GM12801 (cell line): Measurements from ENCODE around the gene SLC13A3.

Experiments used
- TF ChIP-seq, protein P1 (sequence below): IDR thresholded peaks from one replicate; pipeline ENCODE4 v1.5.1; 2011; ENCODE audit warnings: control low read depth; ENCODE audit not compliant: insufficient read length; ENCODE audit errors: extremely low read depth

The SLC13A3 gene

DNA sequence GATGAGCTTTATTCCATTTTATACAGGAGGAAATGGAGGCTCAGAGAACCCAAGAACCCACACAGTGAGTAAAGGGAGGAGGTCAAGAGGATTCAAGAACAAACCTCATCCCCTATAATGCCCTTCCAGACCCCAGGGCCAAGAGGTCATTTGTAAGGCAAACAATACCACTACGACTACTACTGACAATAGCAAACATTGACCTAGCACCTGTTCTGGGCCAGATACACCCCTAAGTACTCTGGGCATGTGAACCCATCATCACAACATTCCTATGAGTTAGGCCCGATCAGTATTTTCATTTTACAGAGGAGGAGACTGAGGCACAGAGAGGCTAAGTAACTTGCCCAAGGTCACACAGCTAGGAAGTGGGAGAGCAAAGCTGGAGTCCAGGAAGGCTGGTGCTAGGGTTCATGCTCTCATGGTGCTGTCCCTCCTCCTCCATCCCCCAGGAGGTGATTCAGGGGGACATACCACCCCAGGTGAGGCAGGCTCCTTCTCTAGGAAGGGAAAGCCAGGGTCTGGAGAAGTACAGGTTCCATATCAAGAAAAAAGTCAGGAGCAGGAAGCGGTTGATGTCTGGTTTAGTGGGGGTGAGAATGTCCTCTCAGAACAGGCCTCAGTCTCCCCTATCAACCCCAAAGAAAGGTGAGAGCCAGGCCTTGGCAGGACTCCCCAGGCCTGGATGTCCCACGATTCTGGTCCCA lies 13.7 kb downstream of the SLC13A3 start:
- TF ChIP-seq, protein P1, sequence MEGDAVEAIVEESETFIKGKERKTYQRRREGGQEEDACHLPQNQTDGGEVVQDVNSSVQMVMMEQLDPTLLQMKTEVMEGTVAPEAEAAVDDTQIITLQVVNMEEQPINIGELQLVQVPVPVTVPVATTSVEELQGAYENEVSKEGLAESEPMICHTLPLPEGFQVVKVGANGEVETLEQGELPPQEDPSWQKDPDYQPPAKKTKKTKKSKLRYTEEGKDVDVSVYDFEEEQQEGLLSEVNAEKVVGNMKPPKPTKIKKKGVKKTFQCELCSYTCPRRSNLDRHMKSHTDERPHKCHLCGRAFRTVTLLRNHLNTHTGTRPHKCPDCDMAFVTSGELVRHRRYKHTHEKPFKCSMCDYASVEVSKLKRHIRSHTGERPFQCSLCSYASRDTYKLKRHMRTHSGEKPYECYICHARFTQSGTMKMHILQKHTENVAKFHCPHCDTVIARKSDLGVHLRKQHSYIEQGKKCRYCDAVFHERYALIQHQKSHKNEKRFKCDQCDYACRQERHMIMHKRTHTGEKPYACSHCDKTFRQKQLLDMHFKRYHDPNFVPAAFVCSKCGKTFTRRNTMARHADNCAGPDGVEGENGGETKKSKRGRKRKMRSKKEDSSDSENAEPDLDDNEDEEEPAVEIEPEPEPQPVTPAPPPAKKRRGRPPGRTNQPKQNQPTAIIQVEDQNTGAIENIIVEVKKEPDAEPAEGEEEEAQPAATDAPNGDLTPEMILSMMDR: no peak

DNA sequence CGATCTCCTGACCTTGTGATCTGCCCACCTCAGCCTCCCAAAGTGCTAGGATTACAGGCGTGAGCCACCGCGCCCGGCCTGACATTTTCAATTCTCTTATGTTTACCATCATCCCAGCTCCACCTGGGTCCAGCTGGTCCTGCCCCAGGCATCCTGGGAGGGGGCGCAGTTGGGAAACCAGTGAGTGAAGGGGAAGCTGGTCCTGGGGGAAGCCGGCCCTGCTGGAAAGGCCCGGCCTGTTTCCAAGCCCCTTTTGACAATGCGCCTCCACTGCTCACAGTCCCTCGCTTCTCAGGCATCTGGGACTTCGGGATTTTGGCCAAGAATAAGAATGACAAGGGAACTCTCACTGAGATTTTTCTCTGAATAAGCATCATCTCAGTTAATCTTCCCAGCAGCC lies 14.2 kb downstream of the SLC13A3 start:
- TF ChIP-seq, protein P1: no peak

DNA sequence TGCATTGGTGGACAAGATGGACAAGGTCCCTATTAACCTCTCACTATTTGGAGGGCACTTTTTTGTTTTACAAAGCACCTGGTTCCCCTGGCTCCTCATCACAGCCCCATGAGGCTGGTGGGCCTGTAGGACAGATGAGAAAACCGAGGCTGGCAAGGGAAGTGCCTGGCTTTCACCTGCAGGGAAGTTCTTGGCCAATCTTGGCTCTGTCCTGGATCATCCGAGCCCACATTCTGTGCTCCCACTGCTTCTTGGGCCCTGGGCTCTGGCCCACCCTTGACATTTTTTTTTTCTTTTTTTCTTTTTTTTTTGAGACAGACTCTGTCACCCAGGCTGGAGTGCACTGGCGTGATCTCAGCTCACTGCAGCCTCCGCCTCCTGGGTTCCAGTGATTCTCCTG lies 14.7 kb downstream of the SLC13A3 start:
- TF ChIP-seq, protein P1: no peak

GRCh38 chr20:46635514-46636136 lies 15.6 kb downstream of the SLC13A3 start:
- TF ChIP-seq, protein P1: no peak

DNA sequence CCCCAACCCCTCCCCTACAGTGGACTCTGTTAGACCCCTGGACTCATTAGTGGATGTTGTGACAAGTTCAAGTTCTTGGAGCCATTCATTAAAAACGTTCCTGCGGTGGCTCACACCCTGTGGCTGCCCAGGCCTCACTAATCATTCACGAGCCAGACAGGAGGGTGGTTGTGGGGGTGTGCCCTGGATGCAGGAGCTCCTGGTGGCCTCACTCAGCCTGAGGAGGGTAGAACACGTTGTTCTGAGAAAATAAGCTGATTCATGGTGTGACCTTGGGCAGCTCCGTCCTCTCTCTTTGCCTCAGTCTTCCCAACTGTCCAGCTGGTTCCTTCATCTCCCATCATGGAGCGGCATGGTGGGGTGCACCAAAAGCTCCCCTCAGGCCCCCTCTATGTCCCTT lies 16.7 kb downstream of the SLC13A3 start:
- TF ChIP-seq, protein P1: no peak

GRCh38 chr20:46631874-46632446 lies 19.3 kb downstream of the SLC13A3 start:
- TF ChIP-seq, protein P1: no peak

- TF ChIP-seq, protein P1: no peak
Measured at GRCh38 chr20:46631212-46631869, 19.9 kb downstream of the SLC13A3 start.
